AG08395 (cell line): ENCODE results near the gene CT47A7.
"Not testable (repeated sequence)": the region's sequence is repeated elsewhere in the genome, so short reads cannot be mapped to it uniquely, and the experiment has no call there.

Experiments used
- DNase-seq: peaks from one replicate; pipeline ENCODE4 v3.0.0; 2012; ENCODE audit warnings: mixed read lengths, low spot score

The CT47A7 gene

GRCh38 chrX:120956500-120956899 is at the start of gene CT47A7:
Gene CT47A7 (minus strand): TSS chrX:120956600. CDS start chrX:120956345, 255 bp downstream.
- DNase-seq, result not testable (repeated sequence)

GRCh38 chrX:121000589-121000988 is 44.2 kb upstream of the CT47A7 start:
- DNase-seq, result no peak

GRCh38 chrX:120999413-120999812 is 43.0 kb upstream of the CT47A7 start:
- DNase-seq, result no peak

- not testable (repeated sequence) for DNase-seq
These were observed 29.3 kb upstream of the CT47A7 start, which contains the start of gene CT47A1 for GRCh38 chrX:120985660-120986059. Gene CT47A1 (minus strand): TSS chrX:120985760. CDS start chrX:120985529, 231 bp downstream.
